Natural killer cell (primary cell): ENCODE measurements around the gene BBLN. TPM values are rescaled to one million over a fixed set of nuclear protein-coding genes. Genes with fewer than 3 reads are reported as not detected.

ENCODE experiments used
- ATAC-seq, 3 donors: fragments of 150-1000 bp in 2 of 3; fragments of 200-7000 bp in 1 of 3; cut with Tn5 transposase; 1 replicate in 1 of 3; 2 replicates in 2 of 3; pipeline ENCODE4 v1.10.0; 2021; ENCODE audit warnings: mild to moderate bottlenecking in 2 of 3, moderate library complexity in 2 of 3
- DNase-seq, 2 donors: peaks; one replicate each; pipeline versions ENCODE4 v3.0.0 to v3.0.0-alpha.2; 2013 to 2021; ENCODE audit warnings: mixed read lengths in 1 of 2
- H3K27ac ChIP-seq: one replicate; pipeline ENCODE4 v1.5.1; 2013; ENCODE audit warnings: mild to moderate bottlenecking, low read length
- H3K27me3 ChIP-seq: one replicate; pipeline ENCODE4 v1.6.1; 2013; ENCODE audit warnings: low read length; ENCODE audit not compliant: control insufficient read depth, insufficient read depth
- H3K36me3 ChIP-seq: one replicate; pipeline ENCODE4 v1.6.1; 2013; ENCODE audit warnings: low read length; ENCODE audit not compliant: control insufficient read depth, insufficient read depth
- H3K4me1 ChIP-seq: one replicate; pipeline ENCODE4 v1.6.1; 2013; ENCODE audit warnings: low read length; ENCODE audit not compliant: control insufficient read depth, insufficient read depth
- H3K4me3 ChIP-seq: one replicate; pipeline ENCODE4 v1.5.1; 2013; ENCODE audit warnings: low read length
- H3K9me3 ChIP-seq: one replicate; pipeline ENCODE4 v1.6.1; 2013; ENCODE audit warnings: low read length; ENCODE audit not compliant: control insufficient read depth, insufficient read depth
- H3K27ac Mint-ChIP-seq, 2 donors: one replicate each; pipeline ENCODE4 v1.8.0; 2022; ENCODE audit warnings: mild to moderate bottlenecking in 2 of 2, mixed read lengths in 2 of 2, moderate library complexity in 1 of 2
- H3K27me3 Mint-ChIP-seq, 2 donors: one replicate each; pipeline ENCODE4 v1.8.0; 2022; ENCODE audit warnings: low read depth in 2 of 2, mixed read lengths in 2 of 2
- H3K36me3 Mint-ChIP-seq: one replicate; pipeline ENCODE4 v1.8.0; 2022; ENCODE audit warnings: mixed read lengths
- H3K4me1 Mint-ChIP-seq, 2 donors: one replicate each; pipeline ENCODE4 v1.8.0; 2022; ENCODE audit warnings: mixed read lengths in 2 of 2
- H3K4me3 Mint-ChIP-seq: one replicate; pipeline ENCODE4 v1.8.0; 2022; ENCODE audit warnings: mild to moderate bottlenecking, moderate library complexity, mixed read lengths
- H3K9me3 Mint-ChIP-seq, 2 donors: one replicate each; pipeline ENCODE4 v1.8.0; 2022; ENCODE audit warnings: mixed read lengths in 2 of 2
- WGBS: methylation state at CpG from one replicate; pipeline ENCODE4 v1.1.7; 2013; ENCODE audit warnings: missing lambda C conversion rate; ENCODE audit not compliant: insufficient coverage; 5-methylcytosine and 5-hydroxymethylcytosine counted together
- intact Hi-C: fragments of 100-400 bp; cut with micrococcal nuclease; formaldehyde crosslinking; loops from one replicate; pipeline ENCODE4 v1.14.2; 2022
- total RNA-seq, 4 donors: library from RNA; stranded (reverse); fragments of 120-200 nt in 1 of 4; gene quantifications; one replicate each; pipeline versions ENCODE4 v1.2.3 to v1.2.4, GENCODE V29; 2013 to 2022
- TF ChIP-seq, protein P1 (sequence below): fragments of 200-600 bp; IDR thresholded peaks from one replicate; pipeline ENCODE4 v1.8.0; 2022; ENCODE audit warnings: antibody characterized with exemption

BBLN gene
- total RNA-seq, 3 donors from 2014 or later (not counting 1 experiment from before 2014, with no cell fraction given), result 61.8 to 74.0 (median 69.3) TPM

DNA sequence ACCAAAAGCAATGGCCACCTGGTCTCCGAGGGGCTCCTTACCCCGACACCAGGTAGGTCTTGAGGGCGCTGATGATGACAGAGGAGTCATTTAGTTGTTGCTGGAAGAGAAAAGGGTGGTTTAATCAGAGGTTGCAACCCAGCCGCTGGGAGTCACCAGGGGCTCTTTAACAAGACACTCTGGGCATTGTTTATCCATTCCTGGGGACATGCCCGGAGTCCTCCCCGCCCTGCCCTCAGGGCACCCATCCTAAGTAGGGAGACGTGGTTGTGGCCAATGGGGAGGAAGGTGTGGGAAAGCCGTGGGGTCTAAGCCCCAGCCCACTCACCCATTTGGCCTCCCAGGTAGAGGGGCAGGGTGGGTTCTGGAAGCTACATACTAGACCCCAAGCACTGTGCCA, 35.6 kb upstream of the BBLN start:
- H3K27ac ChIP-seq, result no peak overlapping the region
- no peak for ATAC-seq
- H3K36me3 ChIP-seq, result peaks cover 27% of the 10 kb centered on the region
- H3K27me3 ChIP-seq, result no peaks in the 10 kb centered on the region
- Mint-ChIP-seq H3K4me3 (no peak overlapping the region), H3K36me3 (no peaks in the 10 kb centered on the region), H3K9me3 (no peaks in the 10 kb centered on the region), H3K27ac (peak overlapping the region in 1 of 2 donors; percentile 26), H3K4me1 (peaks cover 22 to 32% of the 10 kb centered on the region in 2 donors), H3K27me3 (no peaks in the 10 kb centered on the region)
- intact Hi-C loops, result no loop called here
- 96% methylated on average over 8 of the region's 8 CpGs for WGBS
- no peak for DNase-seq
- peaks cover 32% of the 10 kb centered on the region for H3K4me1 ChIP-seq
- no peaks in the 10 kb centered on the region for H3K9me3 ChIP-seq
- no peak overlapping the region for H3K4me3 ChIP-seq
- TF ChIP-seq, protein P1, sequence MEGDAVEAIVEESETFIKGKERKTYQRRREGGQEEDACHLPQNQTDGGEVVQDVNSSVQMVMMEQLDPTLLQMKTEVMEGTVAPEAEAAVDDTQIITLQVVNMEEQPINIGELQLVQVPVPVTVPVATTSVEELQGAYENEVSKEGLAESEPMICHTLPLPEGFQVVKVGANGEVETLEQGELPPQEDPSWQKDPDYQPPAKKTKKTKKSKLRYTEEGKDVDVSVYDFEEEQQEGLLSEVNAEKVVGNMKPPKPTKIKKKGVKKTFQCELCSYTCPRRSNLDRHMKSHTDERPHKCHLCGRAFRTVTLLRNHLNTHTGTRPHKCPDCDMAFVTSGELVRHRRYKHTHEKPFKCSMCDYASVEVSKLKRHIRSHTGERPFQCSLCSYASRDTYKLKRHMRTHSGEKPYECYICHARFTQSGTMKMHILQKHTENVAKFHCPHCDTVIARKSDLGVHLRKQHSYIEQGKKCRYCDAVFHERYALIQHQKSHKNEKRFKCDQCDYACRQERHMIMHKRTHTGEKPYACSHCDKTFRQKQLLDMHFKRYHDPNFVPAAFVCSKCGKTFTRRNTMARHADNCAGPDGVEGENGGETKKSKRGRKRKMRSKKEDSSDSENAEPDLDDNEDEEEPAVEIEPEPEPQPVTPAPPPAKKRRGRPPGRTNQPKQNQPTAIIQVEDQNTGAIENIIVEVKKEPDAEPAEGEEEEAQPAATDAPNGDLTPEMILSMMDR, result no peak

DNA sequence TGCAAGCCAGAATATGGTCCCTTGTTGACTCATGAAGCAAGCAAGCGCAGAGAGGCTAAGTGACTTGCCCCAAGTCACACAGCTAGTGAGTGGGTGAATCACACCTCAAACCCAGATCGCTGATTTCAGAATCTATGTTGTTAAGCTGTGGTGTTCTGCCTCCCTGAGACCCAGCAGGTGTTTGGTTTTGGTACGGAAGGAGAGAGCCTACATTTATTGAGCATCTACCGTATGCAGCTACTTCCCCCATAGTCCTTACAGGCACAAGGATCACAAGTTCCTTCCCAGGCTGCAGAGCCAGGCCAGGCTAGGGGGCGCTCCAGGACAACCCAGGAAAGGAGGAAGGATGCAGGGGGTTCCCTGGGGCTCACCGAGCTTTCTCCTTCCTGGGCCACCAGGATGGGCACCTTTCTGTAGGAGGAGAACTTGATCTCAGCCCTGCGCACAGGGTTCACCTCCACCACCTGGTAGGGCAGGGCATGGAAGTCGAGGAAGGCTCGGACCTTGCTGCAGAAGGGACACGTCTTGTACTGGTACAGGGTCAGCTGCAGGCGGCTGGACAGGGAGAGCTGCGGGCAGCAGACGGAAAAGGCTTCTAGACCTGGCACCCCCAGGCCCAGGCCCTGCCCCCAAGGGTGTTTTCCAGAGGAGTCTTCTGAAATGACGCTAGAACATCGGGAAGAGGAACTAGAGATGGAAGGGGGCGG, 35.0 kb upstream of the BBLN start:
- H3K4me3 ChIP-seq, result no peak overlapping the region
- H3K9me3 Mint-ChIP-seq, result no peaks in the 10 kb centered on the region
- peaks cover 24 to 35% of the 10 kb centered on the region in 2 donors for H3K4me1 Mint-ChIP-seq
- no peaks in the 10 kb centered on the region for H3K9me3 ChIP-seq
- H3K27me3 ChIP-seq, result no peaks in the 10 kb centered on the region
- peak overlapping the region in 1 of 2 donors; percentile 26 for H3K27ac Mint-ChIP-seq
- intact Hi-C loops, result no loop called here
- peak in 1 of 2 donors; percentile 66 for DNase-seq
- ATAC-seq, result no peak
- H3K27ac ChIP-seq, result no peak overlapping the region
- H3K4me1 ChIP-seq, result peaks cover 34% of the 10 kb centered on the region
- peak overlapping the region; percentile 42 for H3K4me3 Mint-ChIP-seq
- H3K36me3 ChIP-seq, result peaks cover 27% of the 10 kb centered on the region
- TF ChIP-seq, protein P1, result no peak
- WGBS, result 74% methylated on average over 16 of the region's 16 CpGs
- H3K36me3 Mint-ChIP-seq, result no peaks in the 10 kb centered on the region
- H3K27me3 Mint-ChIP-seq, result no peaks in the 10 kb centered on the region

GRCh38 chr9:128125580-128126354, 34.3 kb upstream of the BBLN start:
- Histone ChIP-seq H3K9me3 (no peaks in the 10 kb centered on the region), H3K4me1 (peaks cover 34% of the 10 kb centered on the region), H3K27ac (no peak overlapping the region), H3K36me3 (peaks cover 25% of the 10 kb centered on the region), H3K27me3 (no peaks in the 10 kb centered on the region), H3K4me3 (no peak overlapping the region)
- H3K36me3 Mint-ChIP-seq, result no peaks in the 10 kb centered on the region
- ATAC-seq, result no peak
- TF ChIP-seq, protein P1, result no peak
- no peaks in the 10 kb centered on the region for H3K9me3 Mint-ChIP-seq
- 73% methylated on average over 10 of the region's 10 CpGs for WGBS
- H3K4me3 Mint-ChIP-seq, result peak overlapping the region; percentile 99
- H3K27ac Mint-ChIP-seq, result no peak overlapping the region
- no peak for DNase-seq
- intact Hi-C loops, result no loop called here
- H3K4me1 Mint-ChIP-seq, result peaks cover 24 to 35% of the 10 kb centered on the region in 2 donors
- no peaks in the 10 kb centered on the region for H3K27me3 Mint-ChIP-seq
